ENCODE results near the gene MRPS18A.

MRPS18A gene

DNA sequence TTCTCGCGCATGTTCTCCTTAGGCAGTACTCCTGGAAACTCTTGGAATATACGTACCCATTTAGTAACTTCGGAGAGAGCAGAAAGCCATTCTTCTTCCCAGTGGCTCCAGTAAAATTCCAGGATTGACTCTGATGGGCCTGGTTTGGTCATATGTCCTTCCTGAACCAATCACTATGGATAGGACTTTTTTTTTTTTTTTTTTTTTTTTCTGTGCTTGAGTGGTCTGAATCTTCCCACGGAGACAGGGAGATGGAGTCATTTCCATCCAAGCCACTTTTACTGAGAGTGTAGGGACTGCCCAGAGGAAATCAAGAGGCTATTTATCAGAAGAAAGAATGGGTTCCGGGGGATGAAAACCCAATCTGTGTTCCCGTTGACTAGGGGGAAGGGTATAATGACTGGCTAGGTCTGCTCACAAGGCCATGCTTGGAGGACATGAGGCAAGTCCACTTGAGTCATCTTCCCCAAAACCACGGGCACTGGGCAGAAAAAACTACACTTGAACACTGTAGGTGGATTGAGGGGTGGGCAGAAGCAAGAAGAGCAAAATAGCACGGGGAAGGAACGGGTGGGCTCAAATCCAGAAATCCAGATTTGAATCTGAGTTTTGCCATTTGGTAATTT, 35.4 kb upstream of the MRPS18A start:
- H3K36me3 ChIP-seq (ENCODE audit: insufficient read depth, low read length): no peaks in the 10 kb centered on the region
- TF ChIP-seq POLR2AphosphoS5 (IDR thresholded peaks at IDR 0.05; ENCODE audit: borderline replicate concordance, low read depth, low read length) (no peak), FOXP2 (optimal IDR thresholded peaks at IDR 0.05; ENCODE audit: control extremely low read depth, extremely low read length, insufficient read depth) (no peak), EZH2 (IDR thresholded peaks at IDR 0.05) (no peak)
- no peak overlapping the region for H3K4me3 ChIP-seq
- H3K9me3 ChIP-seq (ENCODE audit: low read depth, low read length): no peaks in the 10 kb centered on the region
- H3K9ac ChIP-seq (ENCODE audit: insufficient read length): no peak overlapping the region
- DNase-seq (ENCODE audit: low read depth, low spot score): no peak
- H3K27ac ChIP-seq: no peak overlapping the region

DNA sequence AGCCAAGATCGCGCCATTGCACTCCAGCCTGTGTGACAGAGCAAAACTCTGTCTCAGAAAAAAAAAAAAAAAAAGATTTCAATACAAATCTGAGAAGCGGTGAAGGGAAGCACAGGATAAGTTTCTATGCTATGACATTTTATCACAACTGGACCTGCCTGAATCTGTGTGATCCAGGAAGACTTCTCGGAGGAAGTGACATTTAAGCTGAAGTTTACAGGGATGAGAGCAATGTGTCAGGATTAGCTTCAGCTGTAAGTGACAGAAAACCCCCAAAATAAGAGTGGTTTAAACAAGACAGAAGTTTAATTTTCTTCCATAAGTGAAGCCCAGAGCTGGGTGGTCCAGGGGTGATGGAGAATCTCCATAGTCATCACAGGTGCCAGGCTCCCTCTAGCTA, 33.4 kb upstream of the MRPS18A start:
- no peak overlapping the region for H3K9ac ChIP-seq (ENCODE audit: insufficient read length)
- TF ChIP-seq POLR2AphosphoS5 (IDR thresholded peaks at IDR 0.05; ENCODE audit: borderline replicate concordance, low read depth, low read length) (no peak), FOXP2 (optimal IDR thresholded peaks at IDR 0.05; ENCODE audit: control extremely low read depth, extremely low read length, insufficient read depth) (no peak), EZH2 (IDR thresholded peaks at IDR 0.05) (no peak)
- no peaks in the 10 kb centered on the region for H3K36me3 ChIP-seq (ENCODE audit: insufficient read depth, low read length)
- no peak overlapping the region for H3K27ac ChIP-seq
- no peaks in the 10 kb centered on the region for H3K9me3 ChIP-seq (ENCODE audit: low read depth, low read length)
- H3K4me3 ChIP-seq: no peak overlapping the region
- no peak for DNase-seq (ENCODE audit: low read depth, low spot score)

DNA sequence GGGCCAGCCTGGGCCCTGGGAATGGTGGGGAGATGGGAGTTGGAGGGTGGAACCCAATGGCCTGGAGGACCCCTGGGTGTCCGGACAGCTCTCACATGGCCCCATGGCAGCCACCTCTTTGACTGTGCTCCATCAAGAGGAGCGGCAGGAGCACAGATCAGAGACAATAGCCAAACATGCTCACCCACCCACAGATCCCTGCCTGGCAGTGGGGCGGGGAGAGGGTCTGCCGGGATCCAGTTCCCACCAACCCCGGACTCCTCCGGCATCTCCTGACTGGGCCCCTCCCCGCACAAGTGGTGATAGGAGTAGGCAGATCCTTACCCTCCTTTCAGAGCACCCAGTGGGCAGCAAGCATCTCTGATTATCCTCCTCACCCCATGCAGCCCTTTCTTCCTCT, 31.9 kb upstream of the MRPS18A start:
- Histone ChIP-seq H3K36me3 (ENCODE audit: insufficient read depth, low read length) (no peaks in the 10 kb centered on the region), H3K27ac (no peak overlapping the region), H3K9me3 (ENCODE audit: low read depth, low read length) (no peaks in the 10 kb centered on the region), H3K4me3 (no peak overlapping the region), H3K9ac (ENCODE audit: insufficient read length) (no peak overlapping the region)
- TF ChIP-seq POLR2AphosphoS5 (IDR thresholded peaks at IDR 0.05; ENCODE audit: borderline replicate concordance, low read depth, low read length) (no peak), EZH2 (IDR thresholded peaks at IDR 0.05) (no peak)
- DNase-seq (ENCODE audit: low read depth, low spot score): no peak

DNA sequence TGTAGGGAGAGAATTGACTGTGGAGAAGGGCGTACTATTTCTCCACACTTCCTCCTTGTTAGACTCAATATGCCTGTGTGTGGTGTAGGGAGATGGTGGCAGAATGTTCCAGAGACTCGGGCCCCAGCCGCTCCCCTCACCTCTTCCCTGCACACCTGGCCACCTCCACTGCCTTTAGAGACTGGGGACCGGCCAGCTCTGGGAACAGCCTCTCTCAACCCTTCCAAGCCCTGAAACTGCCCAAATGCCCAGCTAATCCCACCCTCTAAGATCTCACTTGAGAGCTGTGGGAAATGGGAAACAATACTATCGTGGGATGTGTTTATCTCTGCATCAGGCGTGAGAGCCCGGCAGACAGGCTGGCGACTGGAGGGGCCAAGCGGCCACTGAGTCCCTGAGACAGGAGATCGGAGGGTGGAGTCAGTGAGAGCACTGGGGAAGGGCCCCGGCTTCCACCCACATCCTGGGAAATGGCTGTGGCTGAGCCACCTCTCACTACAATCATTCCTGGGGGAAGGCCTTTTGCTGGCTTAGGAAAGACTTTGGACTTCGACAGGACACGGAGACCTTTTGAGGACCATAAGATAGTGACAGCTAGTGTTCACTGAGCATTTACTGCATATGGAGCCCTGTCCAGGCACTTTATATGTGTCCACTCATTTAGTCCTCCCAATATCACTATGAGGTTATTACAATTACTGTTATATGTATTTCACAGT, 31.0 kb upstream of the MRPS18A start:
- Histone ChIP-seq H3K4me3 (no peak overlapping the region), H3K27ac (no peak overlapping the region), H3K36me3 (ENCODE audit: insufficient read depth, low read length) (no peaks in the 10 kb centered on the region), H3K9ac (ENCODE audit: insufficient read length) (no peak overlapping the region), H3K9me3 (ENCODE audit: low read depth, low read length) (no peaks in the 10 kb centered on the region)
- no peak for TF ChIP-seq POLR2AphosphoS5 (IDR thresholded peaks at IDR 0.05; ENCODE audit: borderline replicate concordance, low read depth, low read length)
- no peak for TF ChIP-seq EZH2 (IDR thresholded peaks at IDR 0.05)
- TF ChIP-seq FOXP2 (optimal IDR thresholded peaks at IDR 0.05; ENCODE audit: control extremely low read depth, extremely low read length, insufficient read depth): no peak
- no peak for DNase-seq (ENCODE audit: low read depth, low spot score)

DNA sequence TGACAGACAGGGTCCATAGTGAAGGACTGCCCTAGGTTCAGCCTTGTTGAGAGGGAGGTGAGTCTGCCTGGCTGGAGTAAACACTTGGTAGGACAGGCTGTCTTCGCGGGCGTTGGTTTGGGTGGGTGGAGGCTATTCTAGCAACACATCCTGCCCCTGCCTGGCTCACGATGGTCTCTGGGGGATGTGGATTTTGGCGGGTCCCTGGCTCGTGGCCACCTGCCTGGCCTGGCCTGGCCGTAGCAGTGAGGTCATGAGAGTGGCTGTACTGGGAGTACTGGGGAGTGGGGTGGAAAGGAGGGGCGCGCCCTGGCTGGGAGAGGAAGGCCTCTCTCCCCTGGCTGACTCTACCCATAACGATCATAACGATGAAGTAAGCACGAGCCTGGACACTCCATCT, 30.2 kb upstream of the MRPS18A start:
- no peaks in the 10 kb centered on the region for H3K36me3 ChIP-seq (ENCODE audit: insufficient read depth, low read length)
- no peak overlapping the region for H3K4me3 ChIP-seq
- H3K9ac ChIP-seq (ENCODE audit: insufficient read length): no peak overlapping the region
- TF ChIP-seq FOXP2 (optimal IDR thresholded peaks at IDR 0.05; ENCODE audit: control extremely low read depth, extremely low read length, insufficient read depth): no peak
- DNase-seq (ENCODE audit: low read depth, low spot score): no peak
- no peaks in the 10 kb centered on the region for H3K9me3 ChIP-seq (ENCODE audit: low read depth, low read length)
- H3K27ac ChIP-seq: no peak overlapping the region

DNA sequence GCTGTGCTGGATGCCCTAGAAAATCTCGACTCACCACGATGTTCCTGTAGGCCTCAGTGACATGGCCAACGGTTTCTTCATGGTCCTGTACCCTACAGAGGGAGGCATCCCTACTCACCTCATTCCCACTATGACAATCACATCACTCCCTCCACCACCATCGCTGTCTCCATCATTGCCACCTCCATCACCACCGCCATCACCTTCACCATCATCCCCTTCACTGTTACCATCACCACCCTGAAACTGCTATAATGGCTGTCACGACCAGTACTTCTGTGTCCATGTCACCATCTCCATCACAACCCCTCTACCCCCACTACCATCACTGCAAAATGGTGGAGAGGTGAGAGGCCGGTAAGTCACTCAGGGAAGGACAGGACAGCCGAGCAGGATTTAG, 29.8 kb upstream of the MRPS18A start:
- H3K9me3 ChIP-seq (ENCODE audit: low read depth, low read length): no peaks in the 10 kb centered on the region
- H3K27ac ChIP-seq: no peak overlapping the region
- H3K9ac ChIP-seq (ENCODE audit: insufficient read length): no peak overlapping the region
- no peak for DNase-seq (ENCODE audit: low read depth, low spot score)
- TF ChIP-seq EZH2 (IDR thresholded peaks at IDR 0.05) (no peak), POLR2AphosphoS5 (IDR thresholded peaks at IDR 0.05; ENCODE audit: borderline replicate concordance, low read depth, low read length) (no peak), FOXP2 (optimal IDR thresholded peaks at IDR 0.05; ENCODE audit: control extremely low read depth, extremely low read length, insufficient read depth) (no peak)
- H3K36me3 ChIP-seq (ENCODE audit: insufficient read depth, low read length): no peaks in the 10 kb centered on the region
- no peak overlapping the region for H3K4me3 ChIP-seq

DNA sequence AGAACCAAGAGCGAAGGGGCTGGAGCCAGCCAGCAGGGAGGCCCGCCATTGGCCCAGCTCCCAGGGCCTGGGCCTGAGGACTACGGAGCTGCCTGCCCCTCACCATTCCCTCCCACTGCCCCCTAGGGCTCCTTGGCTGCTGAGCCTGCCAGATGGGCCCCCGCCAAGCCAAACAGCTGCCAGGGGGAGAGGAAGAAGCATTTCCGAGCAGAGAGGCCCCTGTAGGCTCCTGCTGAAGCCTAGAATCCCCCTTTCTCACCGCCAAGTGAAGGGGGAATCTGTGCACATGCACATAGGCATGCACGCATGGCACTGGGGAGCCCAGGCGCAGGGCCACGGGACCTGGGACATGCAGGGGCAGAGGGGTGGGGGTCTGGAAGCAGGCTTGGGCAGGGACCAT, 28.5 kb upstream of the MRPS18A start:
- DNase-seq (ENCODE audit: low read depth, low spot score): no peak
- H3K36me3 ChIP-seq (ENCODE audit: insufficient read depth, low read length): no peaks in the 10 kb centered on the region
- no peak overlapping the region for H3K9ac ChIP-seq (ENCODE audit: insufficient read length)
- H3K9me3 ChIP-seq (ENCODE audit: low read depth, low read length): no peaks in the 10 kb centered on the region
- H3K27ac ChIP-seq: peak overlapping the region; percentile 95
- peak overlapping the region; percentile 31; the same call in 1 of the 2 replicates for H3K4me3 ChIP-seq
- TF ChIP-seq POLR2AphosphoS5 (IDR thresholded peaks at IDR 0.05; ENCODE audit: borderline replicate concordance, low read depth, low read length) (no peak), EZH2 (IDR thresholded peaks at IDR 0.05) (no peak), FOXP2 (optimal IDR thresholded peaks at IDR 0.05; ENCODE audit: control extremely low read depth, extremely low read length, insufficient read depth) (no peak)

DNA sequence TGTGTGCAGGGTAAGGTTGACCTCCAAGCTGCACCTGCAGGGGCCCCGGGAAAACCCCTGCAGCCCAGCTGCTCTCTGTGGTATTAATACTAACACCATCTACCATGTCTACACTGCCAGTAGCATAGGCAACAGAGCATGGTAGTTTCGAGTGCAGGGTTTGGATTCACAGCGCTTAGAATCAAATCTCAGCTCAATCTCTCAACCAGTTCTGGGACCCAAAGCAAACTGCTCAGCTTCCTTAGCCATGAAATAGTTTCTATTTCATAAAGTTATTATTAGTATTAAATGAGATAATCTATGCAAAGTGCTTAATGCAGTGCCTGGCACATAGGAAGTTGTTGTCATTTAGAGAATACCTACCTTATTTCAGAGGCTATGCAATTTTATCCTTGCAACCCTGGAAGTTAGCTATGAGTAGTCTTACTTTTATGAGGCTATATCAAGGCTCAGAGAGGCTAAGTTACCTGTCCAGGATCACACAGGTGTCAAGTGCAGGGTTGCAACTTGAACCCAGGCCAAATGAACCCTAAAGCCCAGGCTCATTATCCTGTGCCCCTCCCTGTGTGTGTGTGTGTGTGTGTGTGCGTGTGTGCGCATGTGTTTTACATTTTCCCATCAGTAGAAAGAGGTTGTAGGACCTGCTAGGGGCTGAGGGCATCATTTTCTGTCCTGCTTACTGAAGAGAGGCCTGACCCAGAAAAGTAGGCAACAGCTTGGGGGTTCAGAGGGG, 27.6 kb upstream of the MRPS18A start:
- no peak for DNase-seq (ENCODE audit: low read depth, low spot score)
- no peaks in the 10 kb centered on the region for H3K9me3 ChIP-seq (ENCODE audit: low read depth, low read length)
- peak overlapping the region; percentile 67 for H3K4me3 ChIP-seq
- no peaks in the 10 kb centered on the region for H3K36me3 ChIP-seq (ENCODE audit: insufficient read depth, low read length)
- no peak overlapping the region for H3K9ac ChIP-seq (ENCODE audit: insufficient read length)
- no peak for TF ChIP-seq EZH2 (IDR thresholded peaks at IDR 0.05)
- no peak for TF ChIP-seq POLR2AphosphoS5 (IDR thresholded peaks at IDR 0.05; ENCODE audit: borderline replicate concordance, low read depth, low read length)
- no peak for TF ChIP-seq FOXP2 (optimal IDR thresholded peaks at IDR 0.05; ENCODE audit: control extremely low read depth, extremely low read length, insufficient read depth)
- peak overlapping the region; percentile 95 for H3K27ac ChIP-seq

Data from SK-N-MC (cell line).